HG02884 (cell line): ENCODE results near the gene HS1BP3.

ENCODE experiments used
- ATAC-seq: cut with Tn5 transposase; IDR thresholded peaks from one replicate; pipeline ENCODE4 v1.9.1; 2021; ENCODE audit warnings: mild to moderate bottlenecking, moderate library complexity; ENCODE audit not compliant: unreplicated experiment

The HS1BP3 gene

DNA sequence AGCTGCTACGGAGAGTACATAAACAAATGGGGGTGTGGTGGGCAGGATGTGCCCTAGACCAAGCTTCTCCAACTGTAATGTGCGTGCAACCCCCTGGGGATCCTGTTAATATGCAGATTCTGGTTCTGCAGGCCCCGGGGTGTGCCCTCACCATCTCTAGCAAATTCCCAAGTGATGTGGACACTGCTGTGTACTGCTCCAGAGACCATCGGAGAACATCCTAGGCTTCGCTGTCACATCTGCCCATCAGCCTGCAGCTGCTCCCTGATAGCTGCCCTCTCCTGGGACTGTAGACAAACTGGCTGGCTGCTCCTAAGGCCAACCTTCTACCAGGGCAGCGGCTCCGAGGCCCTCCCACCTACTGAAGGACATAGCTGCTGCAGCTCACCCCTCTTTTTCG, 3.2 kb downstream of the HS1BP3 start:
- ATAC-seq = no peak

DNA sequence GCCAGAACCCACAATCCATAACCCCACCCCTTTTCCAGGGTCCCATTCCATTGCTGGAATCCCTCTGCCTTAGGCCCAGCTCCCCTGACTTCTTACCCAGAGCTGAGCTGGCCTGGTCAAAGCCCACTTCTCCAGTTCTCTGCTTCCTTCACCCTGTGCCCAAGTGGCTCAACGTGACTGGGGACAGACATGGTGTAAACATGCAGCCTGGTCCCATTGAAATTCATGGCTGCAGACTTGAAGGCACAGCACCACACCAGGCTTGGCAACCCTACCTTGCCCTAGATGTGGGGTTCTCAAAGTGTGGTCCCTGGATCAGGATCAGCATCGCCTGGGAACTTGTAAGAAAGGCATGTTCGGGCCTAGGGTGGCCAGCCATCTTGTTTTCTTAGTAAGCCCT, 3.7 kb downstream of the HS1BP3 start:
- no peak for ATAC-seq

DNA sequence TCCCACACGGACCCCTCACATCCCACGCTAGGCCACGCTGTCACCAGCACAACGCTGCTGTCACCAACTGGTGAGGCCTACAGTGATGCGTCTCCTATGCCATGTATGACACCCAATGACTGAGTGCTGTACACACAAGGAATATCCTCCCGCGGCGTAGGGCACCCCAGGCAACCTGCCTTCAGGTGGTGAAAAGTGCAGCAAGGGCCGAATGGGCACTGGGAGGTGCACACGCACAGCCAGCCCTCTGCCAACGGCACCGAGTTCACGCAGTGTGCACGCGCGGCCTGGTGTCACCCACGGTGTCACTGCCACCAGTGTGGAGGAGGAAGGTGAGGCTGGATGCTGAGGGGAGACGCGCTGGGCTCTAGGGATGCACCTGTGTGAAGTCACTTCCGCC, 4.5 kb downstream of the HS1BP3 start:
- no peak for ATAC-seq

DNA sequence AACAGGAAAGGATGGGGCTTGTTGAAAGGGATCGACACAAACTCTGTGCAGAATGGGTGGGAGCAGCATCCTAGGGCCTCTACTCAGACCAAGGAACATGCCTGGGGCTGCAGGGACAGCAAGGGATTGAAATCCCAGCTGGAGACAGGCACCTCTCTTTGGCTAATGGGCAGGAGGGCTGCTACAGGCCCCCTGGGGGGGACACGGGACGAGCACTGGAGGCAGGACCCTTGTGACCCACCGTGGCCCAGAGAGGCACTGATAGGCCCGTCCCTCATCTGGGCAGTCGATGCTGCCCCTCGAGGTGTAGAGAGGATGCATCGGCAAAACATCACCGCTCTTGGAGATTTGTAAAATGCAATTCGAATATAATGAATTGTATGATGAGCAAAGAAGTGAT, 5.1 kb downstream of the HS1BP3 start:
- ATAC-seq = no peak

DNA sequence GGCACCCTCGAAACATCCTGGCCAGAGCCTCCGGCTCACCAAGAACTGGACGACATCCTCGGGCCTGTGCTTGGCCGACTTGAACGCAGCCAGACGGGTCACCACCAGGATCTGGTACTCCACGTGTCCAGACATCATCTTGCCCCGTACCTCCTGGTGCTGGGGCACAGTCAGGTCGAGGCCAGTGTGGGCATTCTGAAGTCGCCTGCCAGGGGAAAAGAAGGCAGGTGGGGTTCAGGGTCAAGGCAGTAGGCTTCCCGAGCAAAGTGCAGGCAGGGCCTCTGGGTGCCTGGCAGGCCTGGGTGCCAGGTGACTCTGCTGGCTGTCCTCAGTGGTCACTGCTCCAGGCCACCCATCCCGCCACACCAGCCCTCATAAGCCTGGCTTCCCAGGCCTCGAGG, 5.6 kb downstream of the HS1BP3 start:
- ATAC-seq = no peak

DNA sequence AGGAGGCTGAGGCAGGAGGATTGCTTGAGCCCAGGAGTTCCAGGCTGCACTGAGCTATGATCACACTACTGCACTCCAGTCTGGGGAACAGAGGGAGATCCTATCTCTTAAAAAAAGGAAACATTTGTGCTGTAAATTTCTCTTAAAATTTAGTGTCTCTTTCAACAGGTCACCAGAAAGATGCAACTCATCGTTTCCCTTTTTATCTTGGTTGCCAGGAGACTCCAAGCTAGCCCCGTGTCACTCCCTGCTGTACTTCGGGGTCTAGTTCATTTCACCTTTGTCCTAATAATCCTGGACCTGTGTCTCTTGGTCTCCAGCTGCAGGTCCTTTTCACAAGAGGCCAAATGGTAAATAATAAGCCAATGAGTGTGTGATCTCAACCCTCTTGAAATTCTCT, 7.1 kb downstream of the HS1BP3 start:
- no peak for ATAC-seq

DNA sequence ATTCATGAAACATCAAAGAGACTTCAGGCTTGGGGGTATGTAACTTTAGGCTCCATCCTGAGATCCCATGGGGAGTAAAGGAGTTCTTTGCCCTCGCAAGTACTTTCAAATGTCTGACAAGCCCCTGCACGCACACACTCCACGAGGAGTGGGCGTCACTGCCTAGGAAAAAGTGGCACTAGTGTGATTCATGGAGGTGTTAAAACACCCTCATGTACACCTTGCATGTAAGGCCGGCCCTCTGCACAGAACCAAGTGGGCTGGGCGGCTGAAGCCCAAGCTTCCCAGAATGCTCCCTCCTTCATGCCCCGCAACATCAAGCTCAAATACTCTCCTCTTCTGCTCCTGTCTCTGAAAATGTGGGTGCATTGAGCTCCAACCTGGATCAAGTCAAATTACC, 7.8 kb downstream of the HS1BP3 start:
- ATAC-seq = no peak

DNA sequence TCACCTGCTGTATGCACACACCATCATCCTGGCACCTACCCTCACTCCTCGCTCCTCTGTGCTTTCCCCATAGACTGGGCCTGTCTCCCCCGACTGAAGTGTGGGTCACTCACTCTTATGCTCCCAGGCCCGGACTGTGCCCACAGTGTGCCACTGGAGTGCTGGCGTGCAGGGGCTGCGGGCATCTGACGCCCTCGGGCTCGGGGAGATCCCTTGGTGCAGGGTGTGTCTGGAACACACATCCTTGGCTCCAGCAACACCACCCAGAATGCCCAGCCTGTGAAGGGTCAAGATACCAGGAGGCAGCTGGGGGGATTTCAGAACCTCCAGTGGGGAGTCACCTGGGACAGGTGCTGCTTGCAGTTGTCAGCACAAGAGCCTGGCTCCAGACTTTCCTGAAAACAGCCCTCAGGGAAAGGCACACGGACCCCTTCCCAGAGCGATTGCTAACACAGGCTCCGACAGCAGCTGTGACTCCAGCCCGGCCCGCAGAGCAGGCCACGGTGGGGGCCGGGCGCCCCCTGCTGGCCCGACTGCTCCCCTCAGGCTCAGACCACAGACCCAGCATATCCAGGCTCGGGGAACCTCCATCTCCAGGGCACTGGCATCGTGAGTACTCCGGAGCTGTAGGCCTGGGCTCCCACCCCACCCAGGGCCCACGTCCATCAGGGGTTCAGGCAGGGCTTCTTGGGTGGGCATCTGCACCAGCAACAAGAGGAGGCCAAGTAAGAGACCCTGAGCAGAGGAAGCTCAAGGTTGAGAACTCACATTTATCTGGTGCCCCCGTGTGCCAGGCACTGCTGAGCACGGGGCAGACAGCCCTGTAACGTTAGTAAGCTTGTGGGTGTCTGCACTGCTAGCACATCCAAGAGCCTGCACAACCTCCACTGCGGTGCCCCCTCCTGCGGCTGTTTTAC, 8.6 kb downstream of the HS1BP3 start:
- ATAC-seq = peak; percentile 93

DNA sequence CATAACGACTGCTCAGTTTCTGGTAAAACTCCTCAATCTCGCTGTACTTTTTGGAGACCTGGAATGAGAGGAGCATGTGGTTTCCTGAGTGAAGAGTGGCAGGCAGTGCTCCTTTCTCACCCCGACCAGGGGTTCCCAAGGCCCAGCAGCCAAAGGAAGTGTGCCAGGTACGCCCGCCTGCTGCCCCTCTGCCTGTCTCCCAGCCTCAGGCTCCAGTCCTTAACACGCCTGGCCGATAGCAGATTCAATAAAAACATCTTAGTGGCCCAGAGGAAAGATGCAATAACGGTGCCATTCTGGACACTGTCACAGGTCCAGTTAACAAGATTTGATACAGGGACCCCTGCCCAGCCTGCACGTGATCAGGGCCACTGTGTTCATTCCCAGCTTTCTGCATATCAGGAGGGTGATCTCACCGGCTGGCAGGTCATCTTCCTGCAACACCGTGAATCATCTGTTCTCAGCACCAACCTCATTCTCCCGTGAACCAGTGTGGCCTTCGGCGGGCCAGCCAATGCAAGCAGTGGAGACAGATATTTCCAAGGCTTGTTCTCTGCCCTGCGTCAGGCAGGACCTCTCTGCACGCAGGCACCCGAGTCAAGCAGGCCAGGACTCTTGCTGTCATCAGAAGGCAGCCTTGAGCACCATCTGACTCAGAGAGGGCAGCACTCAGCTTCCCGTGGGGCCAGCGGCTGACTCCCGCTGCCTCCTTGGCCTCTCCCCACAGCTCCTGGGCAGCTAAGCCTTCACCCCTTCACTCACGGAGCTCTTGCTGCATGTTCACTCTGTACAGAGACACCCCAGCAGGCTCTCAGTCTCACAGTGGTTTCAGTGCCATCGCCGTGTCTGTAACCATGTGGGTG, 9.5 kb downstream of the HS1BP3 start:
- ATAC-seq = no peak

DNA sequence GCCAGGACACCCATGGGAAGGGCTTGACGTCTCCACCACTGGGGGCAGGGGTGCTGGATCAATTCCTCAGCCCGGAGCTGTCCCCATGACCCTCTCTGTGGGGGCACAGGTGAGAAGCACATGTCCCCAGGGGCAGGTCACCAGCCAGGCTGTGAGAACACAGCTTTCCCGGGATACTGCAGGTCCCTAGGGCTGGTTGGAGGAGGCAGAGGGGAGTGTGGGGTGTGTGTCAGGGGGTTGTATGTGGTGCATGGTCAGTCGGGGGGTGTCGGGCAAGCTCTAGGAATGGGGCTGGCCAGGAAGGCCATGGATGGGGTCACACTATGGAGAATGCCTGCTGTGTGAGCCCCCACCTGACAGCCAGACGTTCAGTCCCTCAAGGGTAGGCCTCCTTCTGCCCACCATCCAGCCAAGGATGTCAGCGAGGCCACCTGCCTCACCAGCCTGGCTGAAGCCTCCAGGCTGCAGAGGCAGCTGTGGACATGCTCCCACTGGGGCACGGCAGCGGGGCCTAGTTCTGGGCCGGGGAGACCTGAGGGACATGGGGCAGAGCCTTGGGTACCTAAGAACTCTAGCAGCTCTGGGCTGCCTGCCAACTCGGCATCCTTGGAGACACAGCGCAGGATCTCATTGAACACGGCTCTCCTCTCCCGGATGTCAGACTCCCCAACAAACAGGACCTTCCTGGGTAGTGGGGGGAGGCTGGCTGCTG, 10.3 kb downstream of the HS1BP3 start:
- no peak for ATAC-seq

DNA sequence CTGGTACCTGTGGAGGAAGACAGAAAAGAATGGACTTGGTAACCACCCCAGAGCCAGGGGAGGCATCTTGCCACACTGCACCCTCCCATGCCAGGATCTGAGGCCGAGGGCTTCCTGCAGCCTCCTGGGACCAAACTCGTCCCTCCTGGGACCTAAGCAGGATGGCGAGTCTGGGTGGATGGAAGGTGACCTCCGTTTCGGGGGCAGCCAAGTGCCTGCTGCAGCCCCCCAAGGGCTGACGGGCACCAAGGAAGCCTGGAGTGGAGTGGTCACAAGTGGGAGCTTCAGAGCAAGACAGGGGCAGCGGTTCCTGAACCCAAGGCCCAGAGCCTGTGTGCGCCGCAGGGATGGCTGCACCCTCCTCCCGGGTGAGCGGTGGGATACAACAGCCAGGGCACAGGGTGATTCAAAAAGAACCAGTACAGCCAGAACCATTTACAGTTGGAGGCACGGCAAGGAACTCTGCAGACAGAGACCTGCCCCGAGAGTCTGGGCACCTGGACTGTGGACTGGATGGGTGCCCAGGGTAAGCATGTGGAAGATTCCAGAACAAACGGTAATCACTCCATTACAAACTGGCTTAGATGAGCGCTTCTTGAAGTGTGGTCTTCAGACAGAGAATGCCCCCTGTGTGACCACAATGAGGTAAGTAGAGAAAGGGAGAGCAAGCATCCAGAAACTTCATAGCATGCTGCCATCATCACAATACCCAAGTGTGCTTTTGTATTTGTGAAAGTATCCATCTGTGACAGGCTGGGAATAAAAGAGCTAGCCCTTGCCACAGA, 12.1 kb downstream of the HS1BP3 start:
- ATAC-seq = no peak

DNA sequence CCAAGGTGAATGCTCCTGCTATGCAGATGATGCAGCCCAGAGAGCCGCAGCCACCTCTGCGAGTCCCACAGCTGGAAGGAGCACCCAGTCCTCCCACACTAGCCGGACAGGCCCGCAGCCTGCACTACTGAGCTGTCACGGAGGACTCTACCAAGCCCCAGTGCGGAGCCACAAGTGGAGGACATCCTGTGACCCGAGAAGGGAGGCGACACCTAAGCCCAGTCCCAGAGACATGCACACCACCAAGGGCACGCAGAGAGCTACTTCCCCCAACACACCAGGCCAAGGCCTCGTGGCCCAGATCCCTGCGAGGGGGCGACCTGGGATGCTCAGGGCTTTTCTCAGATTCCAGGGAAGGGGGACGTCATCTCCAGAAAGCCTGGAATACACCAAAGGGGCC, 12.9 kb downstream of the HS1BP3 start:
- ATAC-seq = no peak

DNA sequence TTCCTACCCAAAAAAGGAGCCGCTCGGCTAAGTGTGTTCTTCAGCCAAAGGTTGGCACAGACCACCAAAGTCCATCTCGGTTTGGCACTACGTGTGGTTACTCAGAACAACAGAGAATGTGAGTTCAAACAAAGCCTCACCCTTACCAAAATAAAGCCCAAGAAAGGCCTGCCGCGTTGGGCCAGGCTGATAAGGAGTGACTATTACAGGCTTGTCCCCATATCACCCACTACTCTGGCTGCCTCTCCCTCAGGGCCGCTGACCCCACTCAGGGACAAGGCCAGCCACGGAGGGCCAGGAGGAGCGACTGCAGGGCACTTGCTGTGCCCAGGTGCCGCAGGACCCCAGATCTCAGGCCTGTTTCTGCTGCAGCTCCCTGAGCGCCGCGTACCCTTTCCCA, 13.8 kb downstream of the HS1BP3 start:
- ATAC-seq = no peak

DNA sequence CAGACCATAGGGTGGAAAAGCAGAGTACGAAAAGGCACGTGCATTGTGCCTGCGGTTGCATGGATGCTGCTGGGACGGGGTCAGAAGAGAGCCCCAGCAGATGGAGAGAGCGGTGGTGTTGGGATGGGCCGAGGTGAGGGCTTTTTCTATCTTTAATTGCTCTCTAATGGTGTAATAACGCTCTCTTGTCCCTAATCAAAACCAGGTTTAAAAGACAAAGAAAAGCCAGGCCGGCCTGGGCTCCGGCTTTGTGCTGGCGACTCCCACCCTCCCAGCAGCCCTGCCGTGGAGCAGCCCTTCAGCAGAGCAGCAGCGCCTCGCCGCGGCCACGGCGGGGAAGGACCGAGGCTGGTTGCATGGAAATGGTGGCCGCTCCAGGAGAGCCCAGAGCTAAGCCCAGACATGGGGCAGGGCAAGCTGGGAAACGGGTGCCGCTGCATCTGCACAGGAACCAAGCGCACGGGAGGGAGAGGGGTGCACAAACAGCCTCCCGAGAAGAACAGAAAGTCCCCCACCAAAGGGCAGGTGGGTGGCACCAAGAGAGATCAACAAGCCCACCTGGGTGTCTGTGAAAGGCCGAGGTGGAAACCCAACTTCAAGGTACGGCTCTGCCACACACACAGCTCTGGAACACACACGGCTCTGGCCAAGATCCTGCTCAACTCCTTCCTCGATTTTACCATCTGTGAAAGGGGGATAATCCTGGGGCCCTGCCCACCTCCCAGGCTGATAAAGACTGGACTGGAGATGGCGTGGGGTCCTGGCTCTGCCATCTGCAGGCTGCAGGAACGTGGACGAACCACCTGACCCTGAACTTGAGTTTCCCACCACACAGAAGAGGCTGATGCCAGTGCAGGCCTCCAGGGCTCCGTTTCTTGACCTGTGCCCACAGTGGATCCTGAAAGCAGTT, 15.0 kb downstream of the HS1BP3 start:
- ATAC-seq = peak; percentile 75

DNA sequence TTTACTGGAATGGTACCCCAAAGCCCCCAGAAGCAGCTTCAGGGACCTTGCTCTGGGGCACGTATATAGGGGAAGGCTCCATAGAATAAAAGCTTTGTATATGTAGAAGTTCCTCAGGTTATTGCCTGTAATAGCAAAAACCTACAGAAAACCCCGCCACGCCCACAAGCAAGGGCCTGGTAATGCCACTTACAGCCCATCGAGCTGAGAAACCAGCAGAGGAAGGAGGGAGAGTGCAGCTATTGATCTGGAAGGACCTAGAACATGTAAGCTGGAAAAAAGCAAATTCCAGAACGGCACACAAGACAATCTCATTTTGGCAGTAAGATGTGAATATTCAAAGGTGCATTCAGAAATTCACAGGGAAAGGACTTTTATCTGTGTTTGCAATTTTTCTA, 15.8 kb downstream of the HS1BP3 start:
- ATAC-seq = no peak

DNA sequence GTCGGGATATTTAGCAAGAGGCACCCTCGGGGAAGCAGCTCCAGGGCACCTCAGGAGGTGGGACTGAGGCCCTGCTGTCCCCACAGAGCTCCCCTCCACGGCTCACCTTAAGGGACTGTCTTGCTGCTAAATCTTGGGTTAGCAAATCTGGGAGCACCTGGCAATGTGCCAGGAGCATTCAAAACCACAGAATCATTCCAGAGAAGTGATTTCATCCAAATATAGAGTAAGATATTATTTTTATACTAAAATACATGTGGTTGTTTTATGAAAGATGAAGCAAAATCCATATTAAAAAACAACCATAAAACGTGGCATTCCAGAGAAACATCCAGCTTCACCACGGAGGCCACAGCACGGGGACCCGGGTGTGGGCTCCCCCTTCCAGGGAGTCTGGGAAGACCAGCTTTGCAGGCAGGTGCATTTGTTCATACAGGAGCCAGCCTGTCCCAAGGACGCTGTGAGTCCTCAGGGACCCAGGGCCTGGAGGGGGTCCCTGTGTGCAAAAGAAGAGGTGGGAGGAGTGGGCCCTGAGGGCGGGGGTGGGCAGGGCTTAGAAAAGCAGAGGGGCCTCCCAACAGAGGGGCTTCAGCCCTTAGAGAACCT, 16.3 kb downstream of the HS1BP3 start:
- ATAC-seq = no peak

DNA sequence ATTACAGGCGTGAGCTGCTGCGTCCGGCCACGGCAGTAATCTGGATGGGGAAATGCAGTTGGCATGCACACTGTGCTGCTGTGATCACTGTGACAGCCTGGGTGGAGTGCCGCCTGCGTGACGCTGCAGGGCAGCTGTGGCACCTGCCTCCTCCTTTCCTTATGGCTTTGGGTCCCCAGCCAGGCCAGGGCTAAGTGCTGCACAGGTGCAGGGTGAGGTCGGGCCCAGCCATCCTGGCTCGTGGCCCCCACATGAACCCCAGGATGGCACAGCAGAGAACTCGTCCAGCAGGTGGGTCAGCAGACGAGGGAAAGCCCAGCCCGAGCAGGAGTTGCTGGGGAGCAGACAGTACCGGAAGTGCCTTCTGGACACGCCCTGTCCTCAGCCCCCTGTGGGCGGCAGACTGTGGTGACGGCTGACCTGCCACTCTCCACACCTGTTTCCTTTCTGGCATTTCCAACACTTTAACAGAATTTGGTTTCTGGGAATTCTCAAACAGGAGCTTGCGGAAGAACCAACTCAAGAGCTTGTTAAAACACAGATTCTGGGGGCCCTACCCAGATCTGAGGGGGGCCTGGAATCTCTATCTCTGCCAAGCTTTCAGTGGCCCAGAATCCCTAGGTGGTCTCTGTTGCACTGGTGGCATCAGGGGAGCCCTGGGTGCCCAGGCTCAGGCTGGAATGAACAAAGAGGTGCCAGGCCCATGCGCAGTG, 16.9 kb downstream of the HS1BP3 start:
- ATAC-seq = no peak

DNA sequence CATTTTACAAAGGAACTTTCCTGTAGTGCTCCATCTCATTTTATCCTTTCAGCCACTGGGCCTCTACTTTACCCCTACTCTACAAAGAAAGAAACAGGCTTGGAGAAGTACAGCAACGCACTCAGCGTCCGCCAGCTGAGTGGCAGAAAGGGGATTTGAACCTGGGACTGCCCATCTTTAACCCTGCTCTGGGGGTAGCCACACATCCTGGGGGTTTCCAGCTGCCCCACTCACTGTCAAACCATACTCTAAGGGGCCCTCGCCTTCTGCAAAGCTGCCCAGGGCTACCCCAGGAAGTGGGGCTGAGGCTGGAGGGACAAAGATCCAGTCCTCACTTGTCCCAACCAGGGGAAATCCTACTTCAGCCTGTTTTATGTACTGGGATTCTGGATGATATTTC, 17.9 kb downstream of the HS1BP3 start:
- no peak for ATAC-seq
